Fibroblast of the conjunctiva (primary cell): Measurements from ENCODE around the gene PID1.

ENCODE experiments used
- DNase-seq: peaks from one replicate; pipeline ENCODE4 v3.0.0-alpha.2; 2010; ENCODE audit warnings: low read depth

PID1 gene

DNA sequence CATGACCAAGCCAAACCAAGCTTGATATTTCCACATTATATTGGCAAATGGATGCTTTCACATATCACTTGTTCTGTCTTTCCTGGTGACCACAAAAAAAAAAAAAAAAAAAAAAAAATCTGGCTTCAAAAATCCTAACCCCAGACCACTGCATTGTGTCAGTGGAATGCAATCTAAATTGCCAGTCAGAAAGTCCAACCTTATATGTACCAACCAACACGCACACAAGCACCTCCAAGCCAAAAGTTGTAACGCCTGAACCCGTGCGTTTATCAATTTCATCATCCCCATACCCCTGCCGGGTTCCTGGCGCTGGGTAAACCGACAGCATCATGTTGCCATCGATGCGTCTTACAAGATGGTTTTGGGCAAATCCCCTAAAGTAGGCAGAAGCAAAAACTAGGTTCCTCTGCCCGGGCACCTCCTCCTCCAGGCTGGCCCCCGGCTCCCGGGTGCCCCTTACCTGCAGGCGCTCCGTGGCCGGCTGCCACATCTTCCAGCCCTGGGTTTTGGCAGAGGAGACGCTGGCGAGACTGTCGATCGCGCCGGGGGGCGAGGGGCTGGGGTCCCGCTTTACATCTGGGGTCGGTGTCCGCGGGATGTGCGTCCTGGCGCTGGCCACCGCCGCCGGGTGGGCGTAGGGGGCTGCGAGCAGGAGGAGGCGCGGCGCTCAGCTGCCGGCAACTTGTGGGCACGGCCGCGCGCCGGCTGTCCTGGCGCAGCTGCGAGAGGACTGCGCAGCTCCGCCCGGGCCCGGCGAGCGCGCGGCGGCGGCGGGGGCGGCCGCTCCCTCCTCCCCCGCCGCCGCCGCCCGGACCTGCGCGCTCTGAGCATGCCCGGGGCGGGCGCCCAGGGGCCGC, at the start of gene PID1:
Gene PID1, minus strand, starts transcription at position 737 of the 860 bp plus-strand sequence. Its CDS starts 244 bp downstream, at position 493.
- peak; percentile 14 for DNase-seq

DNA sequence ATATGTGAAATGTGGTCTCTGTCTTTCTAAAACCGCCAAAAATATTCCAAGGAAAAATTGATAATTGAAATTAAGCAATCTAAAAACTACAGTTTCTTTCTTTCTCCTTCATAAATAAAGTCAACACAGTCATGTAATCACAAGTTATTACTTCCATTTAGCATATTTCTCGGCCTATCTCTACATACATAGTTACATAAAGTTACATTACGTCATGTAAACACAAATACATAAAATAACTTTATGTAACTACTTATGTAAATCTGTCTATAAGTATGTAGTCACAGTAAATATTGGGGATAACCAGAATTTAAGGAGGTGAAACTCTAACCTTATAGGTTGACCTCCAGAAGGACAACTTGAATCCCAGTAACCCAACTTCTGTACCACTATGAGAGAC, 48.5 kb upstream of the PID1 start:
- no peak for DNase-seq

DNA sequence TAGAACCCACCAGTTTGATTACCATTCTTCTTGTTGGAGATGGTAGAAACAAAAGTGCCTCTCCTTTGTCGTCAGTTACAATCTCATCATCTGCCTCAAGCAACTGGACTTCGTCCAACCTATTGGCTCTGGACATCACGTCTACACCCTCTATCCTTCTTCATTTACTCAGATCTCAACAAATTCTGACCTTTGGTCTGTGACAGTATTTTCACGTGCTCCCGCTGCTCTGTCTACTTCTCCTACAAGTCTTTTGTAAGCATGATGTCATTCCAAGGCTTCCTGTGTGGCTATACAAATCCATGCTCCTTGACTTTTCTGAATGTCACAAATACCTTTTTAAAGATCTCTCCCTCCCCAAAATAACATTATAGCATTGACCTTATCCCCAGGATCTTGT, 43.0 kb upstream of the PID1 start:
- DNase-seq: no peak

- DNase-seq: peak; percentile 16
Observed at GRCh38 chr2:229313591-229313990, 42.5 kb upstream of the PID1 start.

- no peak for DNase-seq
Observed at GRCh38 chr2:229301237-229301636, 30.1 kb upstream of the PID1 start.

GRCh38 chr2:229300790-229301189, 29.7 kb upstream of the PID1 start:
- no peak for DNase-seq

DNA sequence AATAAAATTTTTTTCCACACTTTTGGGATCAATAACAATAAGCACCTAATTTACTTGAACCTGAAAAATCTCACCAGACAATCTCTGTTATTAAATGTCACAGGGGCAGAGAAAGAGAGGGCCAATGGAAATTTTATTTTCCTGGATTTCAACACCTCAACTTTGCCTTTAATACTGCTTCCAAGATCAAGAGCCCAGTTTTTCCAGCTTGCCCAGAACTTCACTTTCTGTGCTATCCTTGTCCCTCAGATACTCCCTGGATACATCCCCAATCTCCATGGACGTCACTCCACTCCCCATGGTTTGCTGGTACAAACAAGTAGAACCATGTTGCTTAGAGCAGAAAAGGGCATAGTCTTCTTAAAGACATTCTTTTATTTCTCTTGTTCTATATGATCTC, 29.3 kb upstream of the PID1 start:
- no peak for DNase-seq

- DNase-seq: no peak
Observed at GRCh38 chr2:229297247-229297646, 26.2 kb upstream of the PID1 start.

DNA sequence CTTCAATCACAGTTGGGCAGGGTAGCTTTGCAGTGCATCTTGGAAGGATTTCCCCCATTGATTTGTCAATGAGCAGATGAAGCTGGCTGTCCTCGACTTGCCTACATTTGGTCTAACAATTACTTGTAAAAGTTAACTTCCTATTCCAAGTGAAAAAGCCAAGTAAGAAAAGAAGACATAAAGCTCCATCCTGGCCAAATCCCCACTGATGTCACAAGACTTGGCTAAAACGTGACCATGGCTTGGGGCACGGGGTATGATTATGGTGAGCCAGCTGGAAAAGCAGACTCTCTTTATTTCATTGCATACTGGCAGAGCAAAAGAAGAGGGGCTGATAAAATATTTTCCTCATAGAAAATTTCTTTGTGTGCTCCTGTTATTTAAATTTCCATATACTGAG, 25.4 kb upstream of the PID1 start:
- DNase-seq: no peak

DNA sequence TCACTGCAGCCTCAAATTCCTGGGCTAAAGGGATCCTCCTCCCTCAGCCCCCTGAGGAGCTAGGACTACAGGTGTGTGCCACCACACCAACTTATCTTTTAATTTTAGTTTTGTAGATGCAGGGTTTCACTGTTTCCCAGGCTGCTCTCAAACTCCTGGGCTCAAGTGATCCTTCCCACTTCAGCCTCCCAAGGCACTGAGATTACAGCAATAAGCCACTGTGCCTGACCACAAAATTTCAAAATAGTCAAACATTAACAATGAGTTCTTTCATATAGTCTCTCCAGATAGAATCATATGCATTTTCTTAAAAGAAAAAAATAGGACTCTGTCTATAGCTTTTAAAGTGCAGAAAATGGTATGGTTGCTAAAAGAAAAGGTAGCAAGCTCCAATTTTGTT, 24.9 kb upstream of the PID1 start:
- DNase-seq: no peak

GRCh38 chr2:229287823-229288222, 16.7 kb upstream of the PID1 start:
- no peak for DNase-seq

DNA sequence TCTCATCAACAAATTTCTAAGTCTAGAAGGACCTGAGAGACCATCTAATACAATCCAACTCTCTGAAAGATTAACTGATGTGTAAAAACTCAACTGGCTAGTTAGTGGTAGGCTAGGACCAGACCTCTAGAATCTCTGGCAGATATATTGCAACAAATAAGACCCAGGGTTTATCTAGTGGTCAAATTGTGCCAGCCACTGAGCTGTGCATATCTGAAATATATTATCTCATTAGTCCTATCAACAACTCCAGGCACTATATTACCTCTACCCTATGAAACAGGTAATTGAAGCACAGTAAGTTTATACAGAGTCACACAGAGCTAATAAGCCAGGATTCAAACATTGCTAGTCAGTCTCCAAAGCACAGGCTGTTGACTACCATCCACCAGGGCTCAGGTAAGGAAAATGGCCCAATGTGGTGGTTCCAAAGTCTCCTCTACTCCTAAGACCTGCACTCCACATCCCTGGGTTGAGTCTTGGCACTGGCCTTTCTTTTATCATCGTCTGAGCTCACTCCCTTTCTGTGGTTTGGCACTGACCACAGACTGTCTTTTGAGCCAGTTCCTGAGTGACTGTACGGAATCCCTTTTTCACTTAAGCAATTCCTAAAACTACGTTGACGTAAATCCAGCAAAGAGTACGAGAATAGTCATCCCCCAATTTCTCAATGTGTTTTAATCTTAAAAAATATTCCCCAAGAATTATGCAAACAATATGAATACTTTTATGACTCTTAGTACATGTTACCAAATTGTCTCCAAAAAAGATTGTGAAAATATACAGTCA, 11.9 kb upstream of the PID1 start:
- DNase-seq: peak; percentile 61

- DNase-seq: no peak
Observed at GRCh38 chr2:229279516-229279915, 8.4 kb upstream of the PID1 start.

DNA sequence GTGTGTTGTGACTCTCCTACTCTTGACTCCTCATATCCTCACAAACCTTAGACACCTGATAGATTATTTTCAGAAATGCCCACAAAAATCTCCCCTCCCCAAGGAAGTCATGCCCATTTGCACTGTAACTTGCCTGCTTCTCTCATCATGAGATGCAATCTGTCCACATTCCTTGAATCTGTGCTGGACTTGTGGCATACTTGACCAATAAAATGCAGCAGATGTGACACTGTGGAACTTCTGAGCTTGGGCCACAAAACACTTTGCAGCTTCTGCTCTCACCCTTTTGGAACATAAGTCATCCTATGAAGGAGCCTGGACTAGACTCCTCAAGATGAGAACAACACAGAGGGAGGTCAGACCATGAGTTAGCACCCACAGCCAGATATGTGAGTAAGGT, 4.4 kb upstream of the PID1 start:
- DNase-seq: no peak

DNA sequence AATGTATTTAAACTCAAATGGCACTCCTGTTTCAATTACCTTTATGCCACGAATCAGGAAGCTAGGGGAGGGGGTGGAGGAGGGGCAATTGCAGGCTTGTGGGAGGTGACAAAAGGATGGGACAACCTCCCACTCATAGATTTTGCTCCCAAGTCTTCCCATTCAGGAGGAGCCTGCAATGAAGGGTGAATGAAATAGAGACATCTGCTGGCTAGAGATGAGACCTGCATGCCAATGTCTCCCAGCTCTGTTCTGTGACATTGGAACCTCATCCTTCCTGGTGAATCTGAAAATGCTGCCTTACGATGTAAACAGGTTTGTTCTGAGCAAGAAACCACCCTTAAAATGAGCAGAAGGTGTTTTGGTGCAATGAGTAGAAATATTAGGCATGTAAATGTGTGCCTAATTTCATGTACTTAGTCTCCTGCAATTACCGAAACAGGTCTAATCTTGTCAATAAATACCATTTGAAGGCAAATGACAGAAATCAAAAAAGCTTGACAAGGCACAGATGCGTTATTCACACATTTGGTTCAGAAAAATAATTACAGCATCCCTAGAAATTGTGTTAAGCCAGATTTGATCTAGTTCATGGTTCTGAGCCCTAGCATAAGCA, 2.7 kb upstream of the PID1 start:
- peak; percentile 80 for DNase-seq

DNA sequence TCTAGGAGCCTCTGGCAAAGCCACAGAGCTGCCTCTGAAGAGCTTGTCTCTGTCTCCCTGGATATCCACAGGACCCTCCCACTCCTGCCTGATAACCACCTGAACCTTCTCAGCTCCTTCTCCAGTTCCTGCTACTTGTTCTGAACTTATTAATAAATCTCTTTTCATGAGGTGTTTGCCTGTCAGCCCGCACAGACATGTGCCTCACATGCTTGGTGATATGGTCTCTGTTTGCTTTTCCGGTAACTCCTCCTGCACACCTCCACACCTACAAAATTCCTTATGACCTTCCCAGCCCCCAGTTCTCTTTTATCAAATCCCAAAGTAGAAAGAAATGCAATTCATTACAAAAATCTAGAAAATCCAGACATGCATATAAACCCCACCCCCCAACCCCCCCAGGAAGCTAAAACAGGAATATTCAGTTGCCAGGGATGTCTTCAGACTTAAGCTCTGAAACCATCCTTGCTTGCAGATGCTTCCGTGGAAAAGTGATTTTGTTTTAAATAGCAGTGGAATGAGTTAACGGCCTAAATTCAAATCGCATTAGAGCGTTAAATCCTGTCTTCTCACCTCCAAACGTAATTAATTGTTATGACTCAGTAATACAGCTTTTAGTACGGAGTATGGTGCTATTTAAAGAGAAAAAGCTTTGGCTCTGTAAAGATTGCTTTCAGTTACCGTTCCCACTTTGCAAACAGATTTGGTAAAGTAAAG, 2.1 kb upstream of the PID1 start:
- no peak for DNase-seq

DNA sequence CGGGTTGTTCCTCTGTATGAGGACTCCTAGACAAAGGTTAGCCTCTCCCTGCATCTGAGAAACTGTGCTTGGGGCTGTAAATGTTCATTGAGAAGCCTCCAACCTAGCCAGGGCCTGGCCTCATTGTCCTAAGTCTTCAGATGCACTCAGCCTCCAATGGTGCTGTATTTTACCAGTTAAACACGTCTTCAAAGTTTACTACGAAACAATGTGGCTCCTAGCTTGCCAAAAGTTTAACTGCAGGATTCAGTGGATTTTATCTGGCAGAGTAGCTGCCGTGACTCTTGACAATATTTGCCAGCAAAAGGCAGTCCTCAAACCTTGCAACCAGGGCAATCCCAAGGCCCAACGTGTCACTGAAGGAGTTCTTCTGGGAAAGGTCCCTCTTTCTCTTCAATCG, 1.1 kb downstream of the PID1 start:
- no peak for DNase-seq

DNA sequence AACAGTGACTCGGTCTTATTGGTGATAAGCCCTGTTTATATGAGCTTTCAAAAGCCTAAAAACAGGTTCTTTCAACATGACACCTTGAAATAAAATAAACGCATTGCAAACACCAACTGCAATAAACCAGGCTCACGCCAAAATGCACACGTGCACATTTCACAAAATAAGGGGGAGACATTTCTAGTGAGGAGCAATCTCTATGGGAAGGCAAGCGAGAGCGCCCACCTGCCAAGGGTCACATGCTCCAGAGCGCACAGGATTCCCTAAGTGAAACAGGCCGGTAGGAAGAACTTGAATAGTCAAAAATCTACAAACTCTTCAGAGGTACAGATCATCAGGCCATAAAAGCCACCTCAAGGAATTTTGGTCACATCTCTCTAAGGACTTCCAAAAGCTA, 1.9 kb downstream of the PID1 start:
- no peak for DNase-seq

GRCh38 chr2:229268626-229269025, 2.5 kb downstream of the PID1 start:
- DNase-seq: no peak

DNA sequence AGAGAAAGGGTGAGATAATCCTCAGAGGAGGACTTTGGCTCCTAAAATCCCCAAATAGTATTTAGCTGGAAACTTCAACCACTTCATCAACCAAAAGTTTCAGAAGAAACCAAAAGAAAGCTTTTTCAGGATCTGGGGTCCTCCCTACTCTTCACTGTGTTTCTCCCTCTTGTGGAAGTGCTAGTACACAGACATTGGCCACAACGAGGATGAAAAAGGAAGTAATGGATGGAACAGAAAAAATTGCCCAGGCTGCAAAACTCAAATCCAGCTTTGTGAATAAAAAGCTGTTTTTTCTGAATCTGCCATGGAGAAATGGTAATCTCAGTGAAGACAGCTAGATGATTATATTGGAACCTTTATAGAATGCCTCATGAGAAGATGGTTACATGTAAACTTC, 4.0 kb downstream of the PID1 start:
- no peak for DNase-seq

DNA sequence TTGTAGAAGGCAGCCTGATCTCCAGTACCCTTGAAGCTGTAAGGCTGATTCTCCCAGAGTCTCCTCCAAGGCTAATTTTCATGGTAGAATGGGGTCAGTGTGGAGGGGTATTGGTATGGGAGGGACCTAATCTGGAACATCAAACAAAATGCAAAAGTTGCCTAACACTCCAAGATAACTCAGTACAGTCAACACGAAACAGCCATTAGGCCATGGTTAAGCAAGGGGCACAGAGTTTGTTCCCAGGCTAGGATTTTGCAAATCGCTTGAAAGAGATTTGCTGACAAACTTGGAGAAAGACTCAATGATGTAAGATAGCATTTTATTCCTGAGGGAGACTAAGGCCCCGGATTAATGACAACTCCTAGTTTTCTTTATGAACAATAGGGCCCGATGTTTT, 5.4 kb downstream of the PID1 start:
- DNase-seq: no peak

DNA sequence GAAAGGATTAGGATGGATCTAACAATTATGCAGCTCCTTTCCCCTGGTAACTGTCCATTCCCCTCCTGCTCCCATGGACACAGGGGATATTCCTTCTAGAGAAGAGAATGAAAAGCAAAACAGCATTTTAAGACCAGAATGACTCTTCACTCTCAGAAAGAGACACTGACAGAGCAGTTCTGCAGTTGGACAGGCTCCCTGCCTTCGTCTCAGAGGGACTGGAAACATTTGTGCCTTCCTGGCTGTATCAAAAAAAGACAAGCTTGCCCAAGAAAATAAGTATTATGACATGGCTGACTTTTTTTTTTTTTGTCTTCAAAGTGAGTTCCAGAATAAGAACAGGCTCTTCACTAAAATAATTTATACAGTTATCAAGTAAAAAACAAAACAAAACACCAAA, 9.5 kb downstream of the PID1 start:
- DNase-seq: no peak
